ENCODE results near the gene PTPN18. TPM values are rescaled to one million over a fixed set of nuclear protein-coding genes. Genes with fewer than 3 reads are reported as not detected.

The PTPN18 gene
- total RNA-seq (2012; rRNA removed), result 25.1 and 26.6 TPM in 2 replicates

GRCh38 chr2:130355578-130356431 is at the start of gene PTPN18:
Gene PTPN18 (plus strand): TSS chr2:130356056. CDS start chr2:130356108, 52 bp downstream.
- Histone ChIP-seq H3K27me3 (ENCODE audit: control insufficient read depth, insufficient read depth, low read length) (no peaks in the 10 kb centered on the region), H3K4me3 (ENCODE audit: low read length) (peak within 1 kb of the TSS; percentile 88), H3K9ac (ENCODE audit: low read depth, low read length) (peak within 1 kb of the TSS; percentile 86), H3K4me1 (ENCODE audit: control insufficient read depth, insufficient read depth, low read length) (peaks cover 11% of the 10 kb centered on the region), H3K36me3 (ENCODE audit: insufficient read depth, low read length) (no peaks in the 10 kb centered on the region), H3K9me3 (replicated peaks; ENCODE audit: low read length) (no peaks in the 10 kb centered on the region), H3K4me2 (ENCODE audit: low read length) (peak within 1 kb of the TSS; percentile 97)

- Histone ChIP-seq H3K9ac (ENCODE audit: low read depth, low read length) (no peak overlapping the region), H3K27me3 (ENCODE audit: control insufficient read depth, insufficient read depth, low read length) (no peaks in the 10 kb centered on the region), H3K4me2 (ENCODE audit: low read length) (no peak overlapping the region), H3K4me1 (ENCODE audit: control insufficient read depth, insufficient read depth, low read length) (no peaks in the 10 kb centered on the region), H3K4me3 (ENCODE audit: low read length) (no peak overlapping the region), H3K9me3 (replicated peaks; ENCODE audit: low read length) (no peaks in the 10 kb centered on the region), H3K36me3 (ENCODE audit: insufficient read depth, low read length) (no peaks in the 10 kb centered on the region)
These were observed 48.0 kb upstream of the PTPN18 start for GRCh38 chr2:130307850-130308249.

- Histone ChIP-seq H3K9me3 (replicated peaks; ENCODE audit: low read length) (no peaks in the 10 kb centered on the region), H3K27me3 (ENCODE audit: control insufficient read depth, insufficient read depth, low read length) (no peaks in the 10 kb centered on the region), H3K4me2 (ENCODE audit: low read length) (no peak overlapping the region), H3K4me3 (ENCODE audit: low read length) (no peak overlapping the region), H3K36me3 (ENCODE audit: insufficient read depth, low read length) (no peaks in the 10 kb centered on the region), H3K9ac (ENCODE audit: low read depth, low read length) (no peak overlapping the region), H3K4me1 (ENCODE audit: control insufficient read depth, insufficient read depth, low read length) (no peaks in the 10 kb centered on the region)
These were observed 45.0 kb upstream of the PTPN18 start for GRCh38 chr2:130310881-130311280.

GRCh38 chr2:130313812-130314334 is 42.0 kb upstream of the PTPN18 start:
- Histone ChIP-seq H3K9me3 (replicated peaks; ENCODE audit: low read length) (no peaks in the 10 kb centered on the region), H3K4me1 (ENCODE audit: control insufficient read depth, insufficient read depth, low read length) (no peaks in the 10 kb centered on the region), H3K4me2 (ENCODE audit: low read length) (no peak overlapping the region), H3K27me3 (ENCODE audit: control insufficient read depth, insufficient read depth, low read length) (no peaks in the 10 kb centered on the region), H3K36me3 (ENCODE audit: insufficient read depth, low read length) (no peaks in the 10 kb centered on the region), H3K9ac (ENCODE audit: low read depth, low read length) (no peak overlapping the region), H3K4me3 (ENCODE audit: low read length) (no peak overlapping the region)

GRCh38 chr2:130314377-130314776 is 41.5 kb upstream of the PTPN18 start:
- Histone ChIP-seq H3K4me1 (ENCODE audit: control insufficient read depth, insufficient read depth, low read length) (no peaks in the 10 kb centered on the region), H3K9me3 (replicated peaks; ENCODE audit: low read length) (no peaks in the 10 kb centered on the region), H3K36me3 (ENCODE audit: insufficient read depth, low read length) (no peaks in the 10 kb centered on the region), H3K27me3 (ENCODE audit: control insufficient read depth, insufficient read depth, low read length) (no peaks in the 10 kb centered on the region), H3K4me3 (ENCODE audit: low read length) (no peak overlapping the region), H3K9ac (ENCODE audit: low read depth, low read length) (no peak overlapping the region), H3K4me2 (ENCODE audit: low read length) (no peak overlapping the region)

- no peaks in the 10 kb centered on the region for H3K4me1 ChIP-seq (ENCODE audit: control insufficient read depth, insufficient read depth, low read length)
- H3K9me3 ChIP-seq (replicated peaks; ENCODE audit: low read length), result no peaks in the 10 kb centered on the region
- H3K36me3 ChIP-seq (ENCODE audit: insufficient read depth, low read length), result no peaks in the 10 kb centered on the region
- H3K4me3 ChIP-seq (ENCODE audit: low read length), result no peak overlapping the region
- peaks cover 3% of the 10 kb centered on the region for H3K27me3 ChIP-seq (ENCODE audit: control insufficient read depth, insufficient read depth, low read length)
- no peak overlapping the region for H3K4me2 ChIP-seq (ENCODE audit: low read length)
- no peak overlapping the region for H3K9ac ChIP-seq (ENCODE audit: low read depth, low read length)
These were observed 39.3 kb upstream of the PTPN18 start for GRCh38 chr2:130316596-130316995.

GRCh38 chr2:130318906-130319305 is 37.0 kb upstream of the PTPN18 start:
- Histone ChIP-seq H3K4me1 (ENCODE audit: control insufficient read depth, insufficient read depth, low read length) (no peaks in the 10 kb centered on the region), H3K4me3 (ENCODE audit: low read length) (no peak overlapping the region), H3K9ac (ENCODE audit: low read depth, low read length) (no peak overlapping the region), H3K9me3 (replicated peaks; ENCODE audit: low read length) (no peaks in the 10 kb centered on the region), H3K27me3 (ENCODE audit: control insufficient read depth, insufficient read depth, low read length) (peaks cover 7% of the 10 kb centered on the region), H3K36me3 (ENCODE audit: insufficient read depth, low read length) (no peaks in the 10 kb centered on the region), H3K4me2 (ENCODE audit: low read length) (no peak overlapping the region)

GRCh38 chr2:130319536-130319935 is 36.3 kb upstream of the PTPN18 start:
- no peaks in the 10 kb centered on the region for H3K9me3 ChIP-seq (replicated peaks; ENCODE audit: low read length)
- no peaks in the 10 kb centered on the region for H3K4me1 ChIP-seq (ENCODE audit: control insufficient read depth, insufficient read depth, low read length)
- H3K36me3 ChIP-seq (ENCODE audit: insufficient read depth, low read length), result no peaks in the 10 kb centered on the region
- H3K27me3 ChIP-seq (ENCODE audit: control insufficient read depth, insufficient read depth, low read length), result peaks cover 14% of the 10 kb centered on the region
- H3K9ac ChIP-seq (ENCODE audit: low read depth, low read length), result no peak overlapping the region
- H3K4me3 ChIP-seq (ENCODE audit: low read length), result no peak overlapping the region
- no peak overlapping the region for H3K4me2 ChIP-seq (ENCODE audit: low read length)

- Histone ChIP-seq H3K27me3 (ENCODE audit: control insufficient read depth, insufficient read depth, low read length) (peaks cover 51% of the 10 kb centered on the region), H3K9ac (ENCODE audit: low read depth, low read length) (no peak overlapping the region), H3K4me2 (ENCODE audit: low read length) (no peak overlapping the region), H3K36me3 (ENCODE audit: insufficient read depth, low read length) (no peaks in the 10 kb centered on the region), H3K4me1 (ENCODE audit: control insufficient read depth, insufficient read depth, low read length) (peaks cover 5% of the 10 kb centered on the region), H3K9me3 (replicated peaks; ENCODE audit: low read length) (no peaks in the 10 kb centered on the region), H3K4me3 (ENCODE audit: low read length) (no peak overlapping the region)
These were observed 27.9 kb upstream of the PTPN18 start for GRCh38 chr2:130327703-130328527.

- no peaks in the 10 kb centered on the region for H3K9me3 ChIP-seq (replicated peaks; ENCODE audit: low read length)
- H3K27me3 ChIP-seq (ENCODE audit: control insufficient read depth, insufficient read depth, low read length), result peaks cover 49% of the 10 kb centered on the region
- no peak overlapping the region for H3K4me2 ChIP-seq (ENCODE audit: low read length)
- H3K36me3 ChIP-seq (ENCODE audit: insufficient read depth, low read length), result no peaks in the 10 kb centered on the region
- H3K4me1 ChIP-seq (ENCODE audit: control insufficient read depth, insufficient read depth, low read length), result peaks cover 5% of the 10 kb centered on the region
- H3K9ac ChIP-seq (ENCODE audit: low read depth, low read length), result no peak overlapping the region
- no peak overlapping the region for H3K4me3 ChIP-seq (ENCODE audit: low read length)
These were observed 27.1 kb upstream of the PTPN18 start for GRCh38 chr2:130328710-130329109.

GRCh38 chr2:130332271-130333073 is 23.4 kb upstream of the PTPN18 start:
- no peaks in the 10 kb centered on the region for H3K9me3 ChIP-seq (replicated peaks; ENCODE audit: low read length)
- H3K4me3 ChIP-seq (ENCODE audit: low read length), result peak overlapping the region; percentile 23
- H3K27me3 ChIP-seq (ENCODE audit: control insufficient read depth, insufficient read depth, low read length), result peaks cover 27% of the 10 kb centered on the region
- H3K4me2 ChIP-seq (ENCODE audit: low read length), result peak overlapping the region; percentile 69
- no peak overlapping the region for H3K9ac ChIP-seq (ENCODE audit: low read depth, low read length)
- no peaks in the 10 kb centered on the region for H3K36me3 ChIP-seq (ENCODE audit: insufficient read depth, low read length)
- peaks cover 9% of the 10 kb centered on the region for H3K4me1 ChIP-seq (ENCODE audit: control insufficient read depth, insufficient read depth, low read length)
